A549 (cell line): ENCODE results near the gene NKG7.

Experiments
- BHLHE40 ChIP-seq: IDR thresholded peaks from 2 replicates; pipeline ENCODE4 v1.6.1; 2012; ENCODE audit warnings: low read depth, low read length, inconsistent platforms
- CBX2 ChIP-seq: fragments of 200-600 bp; sonication (generic); IDR thresholded peaks from 2 replicates; pipeline ENCODE4 v1.6.1; 2016; ENCODE audit warnings: low read depth, mild to moderate bottlenecking, borderline replicate concordance
- CHD2 ChIP-seq: fragments of 150-350 bp; IDR thresholded peaks from 2 replicates; pipeline ENCODE4 v1.6.1; 2014; ENCODE audit warnings: low read length; ENCODE audit not compliant: partially characterized antibody
- CTCF ChIP-seq: fragments of >200 bp; sonication (Bioruptor Twin); formaldehyde crosslinking; IDR thresholded peaks from 3 replicates; pipeline ENCODE4 v1.5.1; 2016
- EP300 ChIP-seq, 2 experiments: fragments of >200 bp; sonication (Bioruptor Twin); formaldehyde crosslinking; IDR thresholded peaks; 2 replicates in 1 of 2; 3 replicates in 1 of 2; pipeline ENCODE4 v1.6.1; 2016 to 2017
- HOXA7 ChIP-seq: fragments of 250-450 bp; sonication (Bioruptor Pico); IDR thresholded peaks from 2 replicates; pipeline ENCODE4 v1.5.0; 2020; ENCODE audit warnings: mild to moderate bottlenecking, moderate library complexity
- MAFK ChIP-seq: fragments of 450-650 bp; IDR thresholded peaks from 2 replicates; pipeline ENCODE4 v1.6.1; 2014; ENCODE audit not compliant: partially characterized antibody
- MAX ChIP-seq: IDR thresholded peaks from 2 replicates; pipeline ENCODE4 v1.6.1; 2012
- PHF8 ChIP-seq: fragments of 200-600 bp; sonication (generic); IDR thresholded peaks from 2 replicates; pipeline ENCODE4 v1.6.1; 2016; ENCODE audit warnings: low read depth, mild to moderate bottlenecking, antibody characterized with exemption, moderate library complexity, borderline replicate concordance
- REST ChIP-seq: fragments of 200-600 bp; sonication (generic); IDR thresholded peaks from 2 replicates; pipeline ENCODE4 v1.6.1; 2016; ENCODE audit warnings: antibody characterized with exemption, mild to moderate bottlenecking, moderate library complexity
- SREBF2 ChIP-seq: fragments of 450-650 bp; IDR thresholded peaks from 2 replicates; pipeline ENCODE4 v1.6.1; 2014; ENCODE audit warnings: mild to moderate bottlenecking, moderate library complexity
- USF2 ChIP-seq: fragments of 450-650 bp; IDR thresholded peaks from 2 replicates; pipeline ENCODE4 v1.6.1; 2014; ENCODE audit warnings: antibody characterized with exemption

- no peak for TF ChIP-seq CTCF
- no peak for TF ChIP-seq PHF8
- TF ChIP-seq CBX2 = no peak
- no peak for TF ChIP-seq USF2
- TF ChIP-seq MAFK = no peak
- no peak for TF ChIP-seq EP300 (IDR thresholded peaks at IDR 0.05)
- TF ChIP-seq HOXA7 (CRISPR knock-in tag) = no peak
- no peak for TF ChIP-seq REST
- TF ChIP-seq MAX = no peak
- no peak for TF ChIP-seq CHD2
- no peak for TF ChIP-seq SREBF2
- TF ChIP-seq BHLHE40 = no peak
Observed at GRCh38 chr19:51339313-51339686, 33.2 kb downstream of the NKG7 start.
